Right atrium auricular region (tissue), 2 donors: ENCODE measurements around the gene CMSS1. TPM values are rescaled to one million over a fixed set of nuclear protein-coding genes. Genes with fewer than 3 reads are reported as not detected.

Experiments
- DNase-seq: peaks from one replicate; pipeline ENCODE4 v3.0.0-alpha.2; 2019; ENCODE audit warnings: low spot score
- H3K27ac ChIP-seq, 2 donors: fragments of 200-600 bp; sonication (generic); 1 replicate in 1 of 2; 2 replicates in 1 of 2; pipeline ENCODE4 v1.5.1; 2016 to 2019
- H3K27me3 ChIP-seq, 2 donors: fragments of 200-600 bp; sonication (generic); one replicate each; pipeline versions ENCODE4 v1.5.1 to v1.6.0; 2017 to 2019
- H3K36me3 ChIP-seq: fragments of 200-600 bp; sonication (generic); one replicate; pipeline ENCODE4 v1.5.1; 2016
- H3K4me1 ChIP-seq, 2 donors: fragments of 200-600 bp; sonication (generic); one replicate each; pipeline versions ENCODE4 v1.5.1 to v1.6.0; 2017 to 2019
- H3K4me3 ChIP-seq, 2 donors: fragments of 200-600 bp; sonication (generic); 1 replicate in 1 of 2; 2 replicates in 1 of 2; pipeline ENCODE4 v1.5.1; 2017 to 2019; ENCODE audit warnings: mild to moderate bottlenecking in 1 of 2, moderate library complexity in 1 of 2
- H3K9me3 ChIP-seq, 2 donors: fragments of 200-600 bp; sonication (generic); one replicate each; pipeline ENCODE4 v1.5.1; 2019
- total RNA-seq, 2 donors: library from RNA; depleted of rRNA; stranded (reverse); fragments of >200 nt; gene quantifications; one replicate each; pipeline ENCODE4 v1.1.0, GENCODE V29; 2016
- TF ChIP-seq, protein P1 (sequence below), 2 donors: fragments of 200-600 bp; sonication (generic); IDR thresholded peaks; one replicate each; pipeline ENCODE4 v1.5.1; 2019; ENCODE audit warnings: antibody characterized with exemption in 2 of 2

CMSS1 gene
- total RNA-seq, 2 donors from 2014 or later = 5.7 to 17.7 TPM

DNA sequence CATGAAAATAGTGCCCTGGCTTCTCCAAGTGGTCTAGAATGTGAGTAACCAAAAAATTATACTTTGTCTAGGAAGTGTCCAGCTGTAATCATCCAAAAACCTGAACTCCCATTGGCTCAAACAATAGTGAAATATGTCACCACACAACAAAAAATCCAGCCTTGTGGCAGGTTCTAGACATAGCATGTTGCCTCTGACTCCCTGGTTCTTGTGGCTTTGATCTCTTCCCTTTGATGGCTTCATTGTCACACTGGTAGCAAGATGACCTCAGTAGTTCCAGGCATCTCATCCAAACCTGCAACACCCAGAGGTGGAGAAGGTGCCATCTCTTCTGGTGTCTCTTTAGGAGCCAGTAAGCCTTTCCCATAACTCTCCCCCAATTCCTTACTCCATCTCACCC lies 74.7 kb downstream of the CMSS1 start:
- H3K27me3 ChIP-seq = no peaks in the 10 kb centered on the region
- no peaks in the 10 kb centered on the region for H3K36me3 ChIP-seq
- no peak overlapping the region for H3K27ac ChIP-seq
- TF ChIP-seq, protein P1, sequence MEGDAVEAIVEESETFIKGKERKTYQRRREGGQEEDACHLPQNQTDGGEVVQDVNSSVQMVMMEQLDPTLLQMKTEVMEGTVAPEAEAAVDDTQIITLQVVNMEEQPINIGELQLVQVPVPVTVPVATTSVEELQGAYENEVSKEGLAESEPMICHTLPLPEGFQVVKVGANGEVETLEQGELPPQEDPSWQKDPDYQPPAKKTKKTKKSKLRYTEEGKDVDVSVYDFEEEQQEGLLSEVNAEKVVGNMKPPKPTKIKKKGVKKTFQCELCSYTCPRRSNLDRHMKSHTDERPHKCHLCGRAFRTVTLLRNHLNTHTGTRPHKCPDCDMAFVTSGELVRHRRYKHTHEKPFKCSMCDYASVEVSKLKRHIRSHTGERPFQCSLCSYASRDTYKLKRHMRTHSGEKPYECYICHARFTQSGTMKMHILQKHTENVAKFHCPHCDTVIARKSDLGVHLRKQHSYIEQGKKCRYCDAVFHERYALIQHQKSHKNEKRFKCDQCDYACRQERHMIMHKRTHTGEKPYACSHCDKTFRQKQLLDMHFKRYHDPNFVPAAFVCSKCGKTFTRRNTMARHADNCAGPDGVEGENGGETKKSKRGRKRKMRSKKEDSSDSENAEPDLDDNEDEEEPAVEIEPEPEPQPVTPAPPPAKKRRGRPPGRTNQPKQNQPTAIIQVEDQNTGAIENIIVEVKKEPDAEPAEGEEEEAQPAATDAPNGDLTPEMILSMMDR (IDR thresholded peaks at IDR 0.05) = no peak
- H3K9me3 ChIP-seq = no peaks in the 10 kb centered on the region
- H3K4me1 ChIP-seq = no peaks in the 10 kb centered on the region
- no peak for DNase-seq
- H3K4me3 ChIP-seq = no peak overlapping the region

DNA sequence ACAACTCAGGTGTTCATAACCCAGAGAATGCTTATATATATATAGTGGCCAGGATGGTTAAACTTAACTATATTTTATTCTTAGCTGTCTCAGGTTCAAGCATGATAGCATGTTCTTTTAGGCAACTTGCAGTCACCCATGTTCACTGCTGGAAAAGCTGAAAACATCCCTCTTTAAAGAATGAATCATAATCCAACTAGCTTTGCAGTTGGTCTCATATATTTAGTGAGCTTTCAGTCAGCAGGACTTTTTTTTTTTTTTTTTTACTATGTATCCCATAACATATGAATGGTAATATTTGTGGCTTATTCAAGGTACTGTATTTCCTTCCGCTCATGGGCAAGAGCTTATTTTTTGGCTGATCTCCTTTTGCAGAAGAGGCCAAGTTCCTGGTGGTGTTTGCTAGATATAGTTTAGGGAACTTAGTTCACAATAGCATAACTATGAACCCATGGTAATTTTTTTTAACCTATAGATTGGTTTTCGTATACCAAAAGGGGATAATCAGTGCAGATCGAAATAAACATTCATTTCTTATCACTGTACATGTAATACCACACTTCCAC lies 77.6 kb downstream of the CMSS1 start:
- Histone ChIP-seq H3K9me3 (no peaks in the 10 kb centered on the region), H3K36me3 (no peaks in the 10 kb centered on the region), H3K27ac (no peak overlapping the region), H3K4me1 (no peaks in the 10 kb centered on the region), H3K4me3 (no peak overlapping the region), H3K27me3 (no peaks in the 10 kb centered on the region)
- DNase-seq = no peak
- TF ChIP-seq, protein P1 (IDR thresholded peaks at IDR 0.05) = no peak

DNA sequence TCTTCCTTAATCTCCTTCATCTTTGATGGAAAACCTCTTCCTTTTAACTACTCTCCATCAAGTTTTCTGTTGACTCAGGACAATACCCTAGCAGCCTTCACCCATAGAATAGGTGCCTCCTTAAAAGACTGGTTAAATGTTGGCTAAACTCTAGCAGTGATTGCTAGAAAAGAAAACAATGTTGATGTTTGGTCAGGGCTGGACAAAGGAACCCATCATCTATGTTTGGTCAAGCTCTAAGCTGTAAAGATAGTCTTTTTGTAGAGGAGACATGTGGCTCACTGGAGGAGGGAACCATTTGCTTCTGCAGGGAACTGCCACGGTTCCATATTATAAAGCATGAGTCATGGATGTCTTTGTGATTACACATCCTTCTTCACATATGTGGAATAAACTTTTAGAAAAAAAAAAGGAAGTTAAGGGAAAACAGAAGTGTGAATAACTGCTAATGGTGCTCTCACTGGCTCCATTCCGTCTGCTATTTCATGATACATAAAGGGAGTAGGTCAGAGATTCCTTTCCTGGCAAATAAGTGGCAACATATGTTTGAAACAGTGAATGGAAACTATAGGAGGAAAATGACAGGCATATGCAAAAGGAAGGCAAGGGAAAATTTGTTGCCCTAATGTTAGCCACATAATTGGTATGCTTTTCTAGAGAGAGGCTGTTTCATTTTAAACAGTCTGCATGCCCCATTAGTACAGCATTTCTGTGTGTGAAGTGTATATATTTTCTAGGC lies 78.2 kb downstream of the CMSS1 start:
- H3K27me3 ChIP-seq = no peaks in the 10 kb centered on the region
- no peak overlapping the region for H3K4me3 ChIP-seq
- H3K9me3 ChIP-seq = no peaks in the 10 kb centered on the region
- DNase-seq = no peak
- no peak overlapping the region for H3K27ac ChIP-seq
- no peaks in the 10 kb centered on the region for H3K36me3 ChIP-seq
- H3K4me1 ChIP-seq = peaks cover 0 to 6% of the 10 kb centered on the region in 2 donors
- TF ChIP-seq, protein P1 (IDR thresholded peaks at IDR 0.05) = no peak

DNA sequence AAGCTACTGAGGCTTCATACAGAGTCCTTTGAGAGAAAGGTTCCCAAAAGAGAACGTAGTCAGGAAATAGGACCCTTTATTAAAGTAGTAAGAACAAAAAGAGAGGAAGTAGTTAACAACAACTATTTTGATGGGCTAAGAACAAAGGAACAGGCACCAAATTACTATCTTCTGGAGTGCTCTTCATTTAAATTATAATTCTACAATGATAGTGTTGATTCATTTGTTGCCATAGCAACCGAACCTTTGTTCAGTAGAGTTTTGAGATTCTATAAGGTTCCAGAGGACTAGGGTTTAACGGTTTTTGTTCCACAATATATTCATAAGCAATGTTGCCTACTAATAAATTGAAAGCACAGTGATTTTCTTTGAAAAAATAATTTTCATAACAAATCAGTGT lies 78.8 kb downstream of the CMSS1 start:
- H3K36me3 ChIP-seq = no peaks in the 10 kb centered on the region
- DNase-seq = no peak
- peaks cover 0 to 12% of the 10 kb centered on the region in 2 donors for H3K4me1 ChIP-seq
- TF ChIP-seq, protein P1 (IDR thresholded peaks at IDR 0.05) = no peak
- H3K4me3 ChIP-seq = no peak overlapping the region
- no peaks in the 10 kb centered on the region for H3K9me3 ChIP-seq
- H3K27me3 ChIP-seq = no peaks in the 10 kb centered on the region
- H3K27ac ChIP-seq = no peak overlapping the region

DNA sequence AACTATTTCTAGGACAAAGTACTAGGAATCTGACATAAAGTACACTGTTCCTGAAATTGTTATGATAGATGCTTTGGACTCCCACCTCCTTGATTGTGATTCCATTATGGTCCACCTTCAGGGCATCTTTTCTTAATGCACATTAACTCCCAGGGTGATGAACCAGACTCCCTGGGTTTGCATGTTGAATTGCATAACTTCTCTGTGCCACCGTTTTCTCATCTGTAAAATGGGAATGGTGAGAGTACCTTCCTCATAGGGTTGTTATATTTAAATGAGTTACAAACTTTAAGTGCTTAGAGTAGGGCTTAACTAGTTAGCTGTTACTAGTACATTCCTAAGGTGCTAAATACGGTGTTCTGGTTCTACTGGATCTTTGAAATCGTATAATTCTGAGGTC lies 81.9 kb downstream of the CMSS1 start:
- H3K4me1 ChIP-seq = peaks cover 0 to 21% of the 10 kb centered on the region in 2 donors
- no peaks in the 10 kb centered on the region for H3K9me3 ChIP-seq
- no peak for DNase-seq
- TF ChIP-seq, protein P1 (IDR thresholded peaks at IDR 0.05) = no peak
- no peak overlapping the region for H3K27ac ChIP-seq
- no peaks in the 10 kb centered on the region for H3K36me3 ChIP-seq
- no peak overlapping the region for H3K4me3 ChIP-seq
- no peaks in the 10 kb centered on the region for H3K27me3 ChIP-seq
